Adrenal gland (tissue), 12 donors: ENCODE measurements around the gene FMR1. TPM values are rescaled to one million over a fixed set of nuclear protein-coding genes. Genes with fewer than 3 reads are reported as not detected.

Experiments
- DNase-seq, 7 donors: peaks; one replicate each; pipeline ENCODE4 v3.0.0-alpha.2; 2019 to 2020
- H3K27ac ChIP-seq, 5 donors: fragments of 200-600 bp; sonication (generic) in 4 of 5; 1 replicate in 3 of 5; 2 replicates in 2 of 5; pipeline versions ENCODE4 v1.5.1 to v1.8.0; 2016 to 2020; ENCODE audit warnings: mild to moderate bottlenecking in 1 of 5
- H3K27me3 ChIP-seq: fragments of 200-600 bp; 2 replicates; pipeline ENCODE4 v1.8.0; 2021
- H3K36me3 ChIP-seq, 2 donors: fragments of 200-600 bp; replicated peaks in 1 of 2; 1 replicate in 1 of 2; 2 replicates in 1 of 2; pipeline versions ENCODE4 v1.5.1 to v1.8.0; 2018 to 2022
- H3K4me1 ChIP-seq, 2 donors: fragments of 200-600 bp; replicated peaks in 1 of 2; 1 replicate in 1 of 2; 2 replicates in 1 of 2; pipeline versions ENCODE4 v1.5.1 to v1.8.0; 2018 to 2021
- H3K4me3 ChIP-seq, 4 donors: fragments of 200-600 bp; sonication (generic) in 3 of 4; one replicate each; pipeline ENCODE4 v1.5.1; 2016 to 2018
- H3K9me3 ChIP-seq, 3 donors: fragments of 200-600 bp; sonication (generic) in 1 of 3; replicated peaks in 1 of 3; 1 replicate in 2 of 3; 2 replicates in 1 of 3; pipeline versions ENCODE4 v1.5.1 to v1.8.0; 2016 to 2021
- POLR2A ChIP-seq, 2 donors: fragments of 450-650 bp; IDR thresholded peaks; one replicate each; pipeline ENCODE4 v1.6.1; 2017; ENCODE audit warnings: antibody characterized with exemption in 2 of 2, mild to moderate bottlenecking in 2 of 2, moderate library complexity in 1 of 2
- WGBS, 4 donors: extraction: QIAGEN DNeasy Blood & Tissue Kit in 2 of 4; methylation state at CpG; one replicate each; pipeline versions ENCODE4 v1.1.5 to v1.1.7; 2013 to 2017; 5-methylcytosine and 5-hydroxymethylcytosine counted together
- intact Hi-C, 2 donors: fragments of 100-400 bp; cut with DNase I; formaldehyde crosslinking; loops; one replicate each; pipeline versions ENCODE4 v1.14.1 to v1.15.0; 2022 to 2023
- polyA plus RNA-seq, 3 donors: library from polyadenylated mRNA; stranded (reverse); fragments of 200-250 nt in 2 of 3; fragments of 350-450 nt in 1 of 3; fragmentation: Illumina TruSeq in 1 of 3; extraction: RNeasy Lipid Tissue Mini Kit (QIAGEN cat#74804) in 1 of 3; gene quantifications; one replicate each; pipeline ENCODE4 v1.2.3, GENCODE V29; 2013 to 2014
- total RNA-seq, 9 donors: library from RNA; depleted of rRNA in 4 of 9; stranded (reverse); fragments of >200 nt in 4 of 9; fragments of 120-200 nt in 1 of 9; fragmentation: NEBNext Ultra II Directional in 1 of 9; extraction: Animal tissue kit (Norgen Biotek cat#: 25700) in 1 of 9; gene quantifications; one replicate each; pipeline versions ENCODE4 v1.1.0 to v1.2.4, GENCODE V29; 2013 to 2023
- TF ChIP-seq, protein P1 (sequence below), 6 experiments: fragments of 450-650 bp in 4 of 6; fragments of 200-600 bp in 2 of 6; sonication (generic) in 1 of 6; IDR thresholded peaks; 1 replicate in 5 of 6; 2 replicates in 1 of 6; pipeline versions ENCODE4 v1.5.1 to v1.8.0; 2016 to 2021; ENCODE audit warnings: antibody characterized with exemption in 6 of 6, mild to moderate bottlenecking in 2 of 6, moderate library complexity in 1 of 6
- donor health status: healthy with polysubstance abuse.
- donor health status: Bipolar disorder and iron deficiency.
- donor health status: DM: yes; HTN: yes; CAD: no.
- donor health status: DM: no; HTN: no; CAD: no.
- donor health status: DM: no; HTN: no; CAD: no.
- donor health status: DM: yes; HTN: yes; CAD: no.

The FMR1 gene
- total and polyA plus RNA-seq, 12 donors: 11.3 to 33.7 (median 29.5) TPM

DNA sequence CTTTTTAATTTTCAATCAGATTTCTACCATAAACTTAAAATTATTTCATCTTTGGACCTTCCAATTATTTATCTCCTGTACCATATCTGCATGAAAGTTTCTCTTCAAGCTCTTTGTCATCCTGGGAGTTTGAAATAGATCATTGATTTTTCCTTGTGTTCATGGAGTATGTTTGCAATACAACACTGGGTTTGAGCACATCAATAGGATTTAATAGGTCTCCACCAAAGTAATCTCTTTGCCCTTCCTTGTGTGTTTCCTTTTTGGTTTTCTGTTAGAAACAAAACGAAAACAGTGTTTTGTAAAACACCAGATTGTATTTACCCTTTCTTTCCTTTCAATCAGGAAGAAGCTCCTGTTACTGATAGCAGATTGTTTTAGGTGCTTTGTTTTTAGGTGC, 11.9 kb downstream of the FMR1 start:
- Histone ChIP-seq H3K27ac (no peak overlapping the region), H3K4me3 (no peak overlapping the region), H3K36me3 (no peaks in the 10 kb centered on the region), H3K4me1 (no peaks in the 10 kb centered on the region), H3K27me3 (no peaks in the 10 kb centered on the region), H3K9me3 (no peaks in the 10 kb centered on the region)
- intact Hi-C loops: no loop called here
- 43 to 75% (median 50%) methylated on average over 1 of the region's 1 CpG for WGBS, 4 donors
- TF ChIP-seq POLR2A (IDR thresholded peaks at IDR 0.05): no peak
- TF ChIP-seq, protein P1, sequence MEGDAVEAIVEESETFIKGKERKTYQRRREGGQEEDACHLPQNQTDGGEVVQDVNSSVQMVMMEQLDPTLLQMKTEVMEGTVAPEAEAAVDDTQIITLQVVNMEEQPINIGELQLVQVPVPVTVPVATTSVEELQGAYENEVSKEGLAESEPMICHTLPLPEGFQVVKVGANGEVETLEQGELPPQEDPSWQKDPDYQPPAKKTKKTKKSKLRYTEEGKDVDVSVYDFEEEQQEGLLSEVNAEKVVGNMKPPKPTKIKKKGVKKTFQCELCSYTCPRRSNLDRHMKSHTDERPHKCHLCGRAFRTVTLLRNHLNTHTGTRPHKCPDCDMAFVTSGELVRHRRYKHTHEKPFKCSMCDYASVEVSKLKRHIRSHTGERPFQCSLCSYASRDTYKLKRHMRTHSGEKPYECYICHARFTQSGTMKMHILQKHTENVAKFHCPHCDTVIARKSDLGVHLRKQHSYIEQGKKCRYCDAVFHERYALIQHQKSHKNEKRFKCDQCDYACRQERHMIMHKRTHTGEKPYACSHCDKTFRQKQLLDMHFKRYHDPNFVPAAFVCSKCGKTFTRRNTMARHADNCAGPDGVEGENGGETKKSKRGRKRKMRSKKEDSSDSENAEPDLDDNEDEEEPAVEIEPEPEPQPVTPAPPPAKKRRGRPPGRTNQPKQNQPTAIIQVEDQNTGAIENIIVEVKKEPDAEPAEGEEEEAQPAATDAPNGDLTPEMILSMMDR (IDR thresholded peaks at IDR 0.05): no peak
- no peak for DNase-seq

DNA sequence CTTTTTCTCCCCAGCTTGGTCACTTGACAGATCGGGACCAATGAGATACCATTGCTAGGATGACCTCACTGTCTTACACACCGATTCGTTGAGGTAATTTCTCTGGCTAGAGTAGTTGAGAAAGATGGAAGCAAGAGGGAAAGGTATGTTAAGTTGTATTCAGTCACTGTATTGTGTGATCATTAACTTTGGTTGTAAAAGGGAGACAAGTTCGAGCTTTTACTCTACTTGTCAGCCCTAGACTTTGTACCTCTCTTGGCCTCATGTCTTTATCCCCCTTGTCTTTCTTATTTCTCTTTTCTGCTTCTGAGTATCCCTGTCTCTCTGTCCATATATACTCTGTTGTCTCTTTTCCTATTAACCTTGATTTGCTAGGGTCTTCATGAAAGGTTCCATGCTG, 15.5 kb downstream of the FMR1 start:
- H3K4me3 ChIP-seq: no peak overlapping the region
- H3K36me3 ChIP-seq: no peaks in the 10 kb centered on the region
- intact Hi-C loops: no loop called here
- no peak for DNase-seq
- 82 to 100% (median 90%) methylated on average over 4 of the region's 4 CpGs for WGBS, 4 donors
- H3K9me3 ChIP-seq: no peaks in the 10 kb centered on the region
- no peaks in the 10 kb centered on the region for H3K27me3 ChIP-seq
- H3K4me1 ChIP-seq: no peaks in the 10 kb centered on the region
- TF ChIP-seq, protein P1 (IDR thresholded peaks at IDR 0.05): no peak
- no peak for TF ChIP-seq POLR2A (IDR thresholded peaks at IDR 0.05)
- no peak overlapping the region for H3K27ac ChIP-seq

DNA sequence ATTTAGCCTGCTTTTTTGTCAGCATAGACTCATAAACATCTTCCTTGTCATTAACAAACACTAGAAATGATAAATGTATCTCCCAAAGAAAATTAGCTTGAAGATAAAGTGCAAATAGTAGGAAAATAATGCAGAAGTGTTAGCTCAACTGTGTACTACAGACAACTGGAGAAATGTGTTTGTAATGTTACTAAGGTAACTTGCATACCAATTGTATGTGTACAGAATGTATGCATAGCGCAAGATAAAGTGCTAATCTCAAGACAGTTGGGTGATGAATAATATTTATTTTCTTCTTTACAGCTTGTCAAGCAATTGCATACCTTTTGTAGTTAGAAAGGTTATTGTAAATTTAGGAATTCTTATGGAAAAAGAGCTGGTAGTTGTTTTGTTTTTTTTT, 22.1 kb downstream of the FMR1 start:
- TF ChIP-seq, protein P1 (IDR thresholded peaks at IDR 0.05): no peak
- TF ChIP-seq POLR2A (IDR thresholded peaks at IDR 0.05): no peak
- no peaks in the 10 kb centered on the region for H3K27me3 ChIP-seq
- H3K4me3 ChIP-seq: no peak overlapping the region
- no peaks in the 10 kb centered on the region for H3K36me3 ChIP-seq
- DNase-seq: no peak
- intact Hi-C loops: no loop called here
- no peaks in the 10 kb centered on the region for H3K4me1 ChIP-seq
- no peaks in the 10 kb centered on the region for H3K9me3 ChIP-seq
- 81 to 100% (median 92%) methylated on average over 1 of the region's 1 CpG for WGBS, 4 donors
- H3K27ac ChIP-seq: no peak overlapping the region

DNA sequence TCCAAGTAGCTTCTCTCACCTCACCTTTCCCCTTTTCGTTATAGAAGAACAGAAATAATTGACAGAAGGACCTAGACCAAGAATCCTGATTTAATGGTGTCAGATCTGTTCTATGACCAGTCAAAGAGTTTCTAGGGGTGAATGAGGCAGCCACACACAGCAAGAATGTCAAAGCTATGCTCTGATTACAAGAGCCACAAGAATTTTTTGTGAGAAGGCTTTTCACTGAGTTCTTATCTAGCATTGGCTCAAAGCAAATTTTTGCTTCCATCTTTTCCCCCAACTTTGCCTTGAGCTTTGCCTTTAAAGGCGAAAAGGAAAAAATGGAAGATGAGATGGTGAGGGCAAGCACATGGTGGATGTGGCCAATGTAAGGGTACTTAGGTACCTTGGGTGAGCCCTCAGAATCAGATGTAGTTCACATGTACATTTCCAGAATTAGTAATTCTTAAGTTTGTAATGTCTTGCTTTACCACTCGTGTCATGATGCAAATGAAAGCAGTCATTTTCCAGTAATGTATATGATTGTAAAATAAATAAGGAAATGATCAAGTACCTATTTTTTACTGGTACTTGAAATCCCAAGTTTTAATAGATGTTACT, 23.5 kb downstream of the FMR1 start:
- no peak overlapping the region for H3K27ac ChIP-seq
- no peaks in the 10 kb centered on the region for H3K4me1 ChIP-seq
- 58 to 94% (median 82%) methylated on average over 3 of the region's 3 CpGs for WGBS, 4 donors
- no peaks in the 10 kb centered on the region for H3K36me3 ChIP-seq
- intact Hi-C loops: no loop called here
- no peak overlapping the region for H3K4me3 ChIP-seq
- H3K9me3 ChIP-seq: no peaks in the 10 kb centered on the region
- TF ChIP-seq, protein P1 (IDR thresholded peaks at IDR 0.05): no peak
- TF ChIP-seq POLR2A (IDR thresholded peaks at IDR 0.05): no peak
- DNase-seq: no peak
- H3K27me3 ChIP-seq: no peaks in the 10 kb centered on the region
